Measurements from ENCODE around the gene ADISSP. TPM values are rescaled to one million over a fixed set of nuclear protein-coding genes. Genes with fewer than 3 reads are reported as not detected.

The ADISSP gene
- total and polyA plus RNA-seq, 2 donors (not counting 1 experiment from before 2014, with no cell fraction given): 18.4 to 28.8 TPM

DNA sequence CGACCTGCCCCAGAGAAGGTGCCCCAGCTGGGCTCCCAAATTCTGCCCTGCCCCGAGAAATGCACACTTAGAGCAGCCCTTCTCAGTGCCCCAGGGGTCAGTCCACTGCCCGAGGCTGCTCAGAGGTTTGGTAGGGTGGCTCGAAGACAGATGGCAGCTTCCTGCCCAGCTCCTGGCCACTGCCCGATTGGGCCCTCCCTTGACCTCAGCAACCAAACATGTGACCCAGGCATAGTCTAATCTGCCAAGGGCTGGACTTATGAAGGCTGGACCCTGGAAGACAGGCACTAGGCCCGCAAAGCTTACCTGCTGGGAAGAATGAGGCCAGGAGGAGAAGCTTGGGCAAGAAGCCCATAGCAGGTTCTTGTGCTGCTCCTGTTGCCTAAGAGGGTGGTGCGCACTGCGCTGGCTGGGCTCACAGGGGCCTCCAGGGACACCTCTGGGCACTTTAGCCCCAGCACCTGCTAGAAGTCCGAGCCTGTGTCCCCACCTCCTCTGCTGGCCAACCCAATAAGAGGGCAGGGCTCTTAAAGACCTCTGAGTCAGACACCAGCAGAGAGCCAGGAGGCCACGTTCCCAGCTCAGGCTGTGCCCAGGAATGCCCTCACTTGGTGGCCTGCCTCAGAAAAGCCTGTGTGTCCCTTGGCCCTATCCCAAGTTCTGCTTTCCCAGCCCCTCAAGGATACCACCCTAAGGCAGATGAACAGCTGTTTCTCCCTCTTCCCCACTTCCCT, 60.6 kb downstream of the ADISSP start:
- H3K4me1 ChIP-seq (ENCODE audit: control insufficient read depth in 2 of 2, insufficient read depth in 2 of 2, low read length in 2 of 2): no peaks in the 10 kb centered on the region
- no peak overlapping the region for H3K9ac ChIP-seq (ENCODE audit: low read length)
- H3K4me2 ChIP-seq (replicated peaks; ENCODE audit: low read depth, low read length, poor library complexity, severe bottlenecking): no peak overlapping the region
- Mint-ChIP-seq H3K4me1 (no peaks in the 10 kb centered on the region), H3K9me3 (ENCODE audit: insufficient read depth) (no peaks in the 10 kb centered on the region), H3K4me3 (no peak overlapping the region), H3K27ac (no peak overlapping the region), H3K27me3 (peaks cover 17% of the 10 kb centered on the region)
- DNase-seq: no peak
- no peak overlapping the region for H2AFZ ChIP-seq (ENCODE audit: insufficient read depth, low read depth, low read length, poor library complexity, severe bottlenecking)
- H3K27me3 ChIP-seq (replicated peaks in 1 of 4; ENCODE audit: control extremely low read depth in 1 of 4, control insufficient read depth in 3 of 4, insufficient read depth in 4 of 4, low read length in 3 of 4): peaks cover 0 to 17% (median 0%) of the 10 kb centered on the region in 4 experiments
- no peak for TF ChIP-seq EZH2 (IDR thresholded peaks at IDR 0.05; ENCODE audit: borderline replicate concordance, insufficient read depth, low read depth, low read length, poor library complexity, severe bottlenecking)
- TF ChIP-seq, protein P1, sequence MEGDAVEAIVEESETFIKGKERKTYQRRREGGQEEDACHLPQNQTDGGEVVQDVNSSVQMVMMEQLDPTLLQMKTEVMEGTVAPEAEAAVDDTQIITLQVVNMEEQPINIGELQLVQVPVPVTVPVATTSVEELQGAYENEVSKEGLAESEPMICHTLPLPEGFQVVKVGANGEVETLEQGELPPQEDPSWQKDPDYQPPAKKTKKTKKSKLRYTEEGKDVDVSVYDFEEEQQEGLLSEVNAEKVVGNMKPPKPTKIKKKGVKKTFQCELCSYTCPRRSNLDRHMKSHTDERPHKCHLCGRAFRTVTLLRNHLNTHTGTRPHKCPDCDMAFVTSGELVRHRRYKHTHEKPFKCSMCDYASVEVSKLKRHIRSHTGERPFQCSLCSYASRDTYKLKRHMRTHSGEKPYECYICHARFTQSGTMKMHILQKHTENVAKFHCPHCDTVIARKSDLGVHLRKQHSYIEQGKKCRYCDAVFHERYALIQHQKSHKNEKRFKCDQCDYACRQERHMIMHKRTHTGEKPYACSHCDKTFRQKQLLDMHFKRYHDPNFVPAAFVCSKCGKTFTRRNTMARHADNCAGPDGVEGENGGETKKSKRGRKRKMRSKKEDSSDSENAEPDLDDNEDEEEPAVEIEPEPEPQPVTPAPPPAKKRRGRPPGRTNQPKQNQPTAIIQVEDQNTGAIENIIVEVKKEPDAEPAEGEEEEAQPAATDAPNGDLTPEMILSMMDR (IDR thresholded peaks at IDR 0.05): no peak
- no peaks in the 10 kb centered on the region for H3K9me3 ChIP-seq (ENCODE audit: control extremely low read depth in 1 of 3, control insufficient read depth in 2 of 3, insufficient read depth in 1 of 3, low read length in 2 of 3)
- ATAC-seq (ENCODE audit: low read depth): no peak
- POLR2A ChIA-PET: interaction anchor here (0.5 kb wide), 1 partner anchor 309 kb away, joined by 7 read pairs; no protein-coding TSS in a partner anchor
- intact Hi-C loops (cut with micrococcal nuclease): no loop called here
- H3K4me3 ChIP-seq (ENCODE audit: control extremely low read depth in 1 of 5, extremely low read depth in 1 of 5, insufficient read depth in 1 of 5, low read depth in 2 of 5, low read length in 4 of 5): no peak overlapping the region
- 92% methylated on average over 10 of the region's 10 CpGs for WGBS (ENCODE audit: insufficient coverage)
- no peaks in the 10 kb centered on the region for H3K36me3 ChIP-seq (replicated peaks in 1 of 2; ENCODE audit: control extremely low read depth in 1 of 2, control insufficient read depth in 1 of 2, extremely low read depth in 1 of 2, insufficient read depth in 2 of 2, low read length in 1 of 2)
- CTCF ChIA-PET: interaction anchor here (1.1 to 1.2 kb wide), 2 partner anchors 30 to 378 kb away, joined by 4 to 7 read pairs; no protein-coding TSS in a partner anchor
- no peak overlapping the region for H3K27ac ChIP-seq (ENCODE audit: low read length in 2 of 2)
- H4K20me1 ChIP-seq (ENCODE audit: control insufficient read depth, insufficient read depth, low read length, poor library complexity, severe bottlenecking): no peaks in the 10 kb centered on the region
- no peaks in the 10 kb centered on the region for H3K79me2 ChIP-seq (ENCODE audit: control insufficient read depth, insufficient read depth, low read length)

DNA sequence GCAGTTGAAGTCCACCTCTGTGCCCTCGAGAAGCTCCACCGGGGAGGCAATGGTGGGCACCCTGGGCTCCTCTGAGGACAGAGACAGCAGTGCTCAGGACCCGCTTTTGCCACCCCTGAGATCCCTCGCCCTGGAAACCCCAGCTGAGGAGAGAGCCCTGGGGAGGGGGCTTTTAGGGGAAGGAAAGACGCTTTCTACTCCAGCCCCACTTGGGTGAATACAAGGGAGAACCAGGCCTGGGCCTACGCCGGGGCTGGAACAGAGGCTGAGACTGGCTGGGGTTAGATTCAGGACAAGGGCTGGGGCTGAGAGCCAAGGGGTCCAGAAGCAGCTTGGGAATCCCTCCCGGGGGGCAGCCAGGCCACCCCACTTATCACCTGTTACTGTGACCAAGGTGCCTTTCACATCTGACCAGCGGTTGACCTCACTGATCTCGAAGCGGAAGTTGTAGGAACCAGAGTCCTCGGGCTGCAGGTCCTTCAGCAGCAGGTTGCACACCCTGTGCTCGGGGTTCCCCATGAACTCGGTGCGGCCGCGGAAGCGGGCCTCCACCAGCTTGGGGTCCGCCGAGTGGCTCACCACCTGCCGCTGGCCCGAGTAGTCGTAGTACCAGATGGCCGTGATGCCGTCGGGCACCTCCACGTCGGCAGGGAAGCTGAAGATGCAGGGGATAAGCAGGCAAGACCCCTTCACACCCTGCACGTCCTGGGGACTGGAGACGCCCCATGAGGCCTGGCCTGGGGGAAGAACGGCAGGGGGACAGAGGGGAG, 61.4 kb downstream of the ADISSP start:
- TF ChIP-seq, protein P1 (IDR thresholded peaks at IDR 0.05): no peak
- no peak for TF ChIP-seq EZH2 (IDR thresholded peaks at IDR 0.05; ENCODE audit: borderline replicate concordance, insufficient read depth, low read depth, low read length, poor library complexity, severe bottlenecking)
- no peak overlapping the region for H3K9ac ChIP-seq (ENCODE audit: low read length)
- no peak overlapping the region for H2AFZ ChIP-seq (ENCODE audit: insufficient read depth, low read depth, low read length, poor library complexity, severe bottlenecking)
- no peak for ATAC-seq (ENCODE audit: low read depth)
- 92% methylated on average over 30 of the region's 31 CpGs for whole genome bisulfite sequencing (ENCODE audit: insufficient coverage)
- no peaks in the 10 kb centered on the region for H4K20me1 ChIP-seq (ENCODE audit: control insufficient read depth, insufficient read depth, low read length, poor library complexity, severe bottlenecking)
- no peaks in the 10 kb centered on the region for H3K4me1 ChIP-seq (ENCODE audit: control insufficient read depth in 2 of 2, insufficient read depth in 2 of 2, low read length in 2 of 2)
- H3K27ac ChIP-seq (ENCODE audit: low read length in 2 of 2): no peak overlapping the region
- Mint-ChIP-seq H3K4me1 (no peaks in the 10 kb centered on the region), H3K9me3 (ENCODE audit: insufficient read depth) (no peaks in the 10 kb centered on the region), H3K27me3 (peaks cover 10% of the 10 kb centered on the region), H3K4me3 (no peak overlapping the region), H3K27ac (no peak overlapping the region)
- H3K27me3 ChIP-seq (replicated peaks in 1 of 4; ENCODE audit: control extremely low read depth in 1 of 4, control insufficient read depth in 3 of 4, insufficient read depth in 4 of 4, low read length in 3 of 4): peaks cover 0 to 11% (median 0%) of the 10 kb centered on the region in 4 experiments
- H3K36me3 ChIP-seq (replicated peaks in 1 of 2; ENCODE audit: control extremely low read depth in 1 of 2, control insufficient read depth in 1 of 2, extremely low read depth in 1 of 2, insufficient read depth in 2 of 2, low read length in 1 of 2): no peaks in the 10 kb centered on the region
- no peak for DNase-seq
- intact Hi-C loops (cut with micrococcal nuclease): no loop called here
- no peaks in the 10 kb centered on the region for H3K9me3 ChIP-seq (ENCODE audit: control extremely low read depth in 1 of 3, control insufficient read depth in 2 of 3, insufficient read depth in 1 of 3, low read length in 2 of 3)
- POLR2A ChIA-PET: no interaction called here
- H3K4me3 ChIP-seq (ENCODE audit: control extremely low read depth in 1 of 5, extremely low read depth in 1 of 5, insufficient read depth in 1 of 5, low read depth in 2 of 5, low read length in 4 of 5): no peak overlapping the region
- no peaks in the 10 kb centered on the region for H3K79me2 ChIP-seq (ENCODE audit: control insufficient read depth, insufficient read depth, low read length)
- CTCF ChIA-PET: no interaction called here
- no peak overlapping the region for H3K4me2 ChIP-seq (replicated peaks; ENCODE audit: low read depth, low read length, poor library complexity, severe bottlenecking)

Measured in B cell (primary cell).